ENCODE data around the gene SLAMF9.

GRCh38 chr1:159981351-159982055, 27.5 kb upstream of the SLAMF9 start:
- TF ChIP-seq CTCF (conservative IDR thresholded peaks at IDR 0.05) (no peak), EZH2 (IDR thresholded peaks at IDR 0.05; ENCODE audit: low read depth) (no peak)
